ENCODE results near the gene RNF141. TPM values are rescaled to one million over a fixed set of nuclear protein-coding genes. Genes with fewer than 3 reads are reported as not detected.

RNF141 gene
- total RNA-seq, 6 experiments from 2014 or later, result 41.9 to 55.8 (median 55.1) TPM

- no peak for DNase-seq
- H3K4me3 Mint-ChIP-seq, result peak overlapping the region; percentile 86
- peak overlapping the region; percentile 91 for H3K27ac Mint-ChIP-seq
- peaks cover 38% of the 10 kb centered on the region for H3K4me1 Mint-ChIP-seq (ENCODE audit: low read depth)
- no peaks in the 10 kb centered on the region; the same call in 1 of the 2 replicates for H3K9me3 Mint-ChIP-seq
- no peak for TF ChIP-seq CTCF (IDR thresholded peaks at IDR 0.05)
- H3K36me3 Mint-ChIP-seq (ENCODE audit: low read depth), result peaks cover 4% of the 10 kb centered on the region; the same call in 1 of the 2 replicates
- H3K27me3 Mint-ChIP-seq (ENCODE audit: insufficient read depth), result no peaks in the 10 kb centered on the region; the same call in 1 of the 2 replicates
Measured at GRCh38 chr11:10541561-10541930, 559 bp upstream of the RNF141 start.

- peak overlapping the region; percentile 91 for H3K27ac Mint-ChIP-seq
- TF ChIP-seq CTCF (IDR thresholded peaks at IDR 0.05), result no peak
- peak overlapping the region; percentile 86 for H3K4me3 Mint-ChIP-seq
- H3K4me1 Mint-ChIP-seq (ENCODE audit: low read depth), result peaks cover 47% of the 10 kb centered on the region
- DNase-seq, result no peak
- no peaks in the 10 kb centered on the region; the same call in 1 of the 2 replicates for H3K9me3 Mint-ChIP-seq
- H3K36me3 Mint-ChIP-seq (ENCODE audit: low read depth), result peaks cover 4% of the 10 kb centered on the region; the same call in 1 of the 2 replicates
- H3K27me3 Mint-ChIP-seq (ENCODE audit: insufficient read depth), result no peaks in the 10 kb centered on the region; the same call in 1 of the 2 replicates
Measured at GRCh38 chr11:10540546-10540914, 457 bp downstream of the RNF141 start.

- H3K4me1 Mint-ChIP-seq (ENCODE audit: low read depth), result peaks cover 47% of the 10 kb centered on the region
- peak overlapping the region; percentile 91; the same call in 1 of the 2 replicates for H3K27ac Mint-ChIP-seq
- DNase-seq, result no peak
Measured at GRCh38 chr11:10539339-10539738, 1.6 kb downstream of the RNF141 start.

GRCh38 chr11:10538924-10539323 is 2.1 kb downstream of the RNF141 start:
- no peak for TF ChIP-seq CTCF (IDR thresholded peaks at IDR 0.05)
- H3K27ac Mint-ChIP-seq, result peak overlapping the region; percentile 48; the same call in 1 of the 2 replicates
- H3K4me3 Mint-ChIP-seq, result peak overlapping the region; percentile 86
- no peak for DNase-seq
- H3K9me3 Mint-ChIP-seq, result no peaks in the 10 kb centered on the region
- H3K27me3 Mint-ChIP-seq (ENCODE audit: insufficient read depth), result no peaks in the 10 kb centered on the region; the same call in 1 of the 2 replicates
- H3K36me3 Mint-ChIP-seq (ENCODE audit: low read depth), result peaks cover under 1% of the 10 kb centered on the region; the same call in 1 of the 2 replicates
- H3K4me1 Mint-ChIP-seq (ENCODE audit: low read depth), result peaks cover 47% of the 10 kb centered on the region

More at GRCh38 chr11:10539339-10539738, 1.6 kb downstream of the RNF141 start:
- no peaks in the 10 kb centered on the region; the same call in 1 of the 2 replicates for H3K27me3 Mint-ChIP-seq (ENCODE audit: insufficient read depth)
- TF ChIP-seq CTCF (IDR thresholded peaks at IDR 0.05), result no peak
- peaks cover 4% of the 10 kb centered on the region; the same call in 1 of the 2 replicates for H3K36me3 Mint-ChIP-seq (ENCODE audit: low read depth)
- H3K9me3 Mint-ChIP-seq, result no peaks in the 10 kb centered on the region; the same call in 1 of the 2 replicates
- H3K4me3 Mint-ChIP-seq, result peak overlapping the region; percentile 86

- Mint-ChIP-seq H3K4me1 (ENCODE audit: low read depth) (peaks cover 47% of the 10 kb centered on the region), H3K9me3 (no peaks in the 10 kb centered on the region), H3K36me3 (ENCODE audit: low read depth) (peaks cover 9% of the 10 kb centered on the region), H3K27me3 (ENCODE audit: insufficient read depth) (no peaks in the 10 kb centered on the region; the same call in 1 of the 2 replicates), H3K4me3 (no peak overlapping the region), H3K27ac (no peak overlapping the region)
- DNase-seq, result no peak
- no peak for TF ChIP-seq CTCF (IDR thresholded peaks at IDR 0.05)
Measured at GRCh38 chr11:10537600-10537999, 3.4 kb downstream of the RNF141 start.

Measured in HFFc6 (cell line).